Activated T-helper 9 cell treated with anti-CD3 and anti-CD28 coated beads, Interleukin-2, amount 50 U/mL, for 16 hours (primary cell): ENCODE measurements around the gene RFESD.
"Not testable (repeated sequence)": the region's sequence is repeated elsewhere in the genome, so short reads cannot be mapped to it uniquely, and the experiment has no call there.

ENCODE experiments used
- DNase-seq: peaks from one replicate; pipeline ENCODE4 v3.0.0-alpha.2; 2020; ENCODE audit warnings: low read depth

Gene RFESD

GRCh38 chr5:95664204-95664786 is 17.7 kb downstream of the RFESD start:
- no peak for DNase-seq

- DNase-seq = no peak
Measured at GRCh38 chr5:95667061-95667618, 20.6 kb downstream of the RFESD start.

GRCh38 chr5:95667678-95668077 is 21.1 kb downstream of the RFESD start:
- no peak for DNase-seq

GRCh38 chr5:95668216-95668615 is 21.6 kb downstream of the RFESD start:
- no peak for DNase-seq

- no peak for DNase-seq
Measured at GRCh38 chr5:95668728-95669127, 22.2 kb downstream of the RFESD start.

- no peak for DNase-seq
Measured at GRCh38 chr5:95669540-95669939, 23.0 kb downstream of the RFESD start.

GRCh38 chr5:95669985-95670384 is 23.4 kb downstream of the RFESD start:
- DNase-seq = no peak

- DNase-seq = no peak
Measured at GRCh38 chr5:95670568-95670967, 24.0 kb downstream of the RFESD start.

- DNase-seq = no peak
Measured at GRCh38 chr5:95671826-95672225, 25.2 kb downstream of the RFESD start.

GRCh38 chr5:95672641-95673040 is 26.1 kb downstream of the RFESD start:
- no peak for DNase-seq

GRCh38 chr5:95673081-95673480 is 26.5 kb downstream of the RFESD start:
- DNase-seq = no peak

- DNase-seq = no peak
Measured at GRCh38 chr5:95682891-95683290, 36.3 kb downstream of the RFESD start, which contains the start of gene SPATA9. TSS of gene SPATA9 (minus strand) at chr5:95682991. CDS start at chr5:95682854, 137 bp downstream.

GRCh38 chr5:95684361-95684760 is 37.8 kb downstream of the RFESD start:
- DNase-seq = no peak

- no peak for DNase-seq
Measured at GRCh38 chr5:95686651-95687050, 40.1 kb downstream of the RFESD start.

GRCh38 chr5:95689680-95690079 is 43.1 kb downstream of the RFESD start:
- no peak for DNase-seq

- no peak for DNase-seq
Measured at GRCh38 chr5:95690333-95690732, 43.8 kb downstream of the RFESD start.

GRCh38 chr5:95697781-95698681 is 51.5 kb downstream of the RFESD start:
- DNase-seq = no peak

GRCh38 chr5:95699337-95699736 is 52.8 kb downstream of the RFESD start:
- DNase-seq = no peak

- no peak for DNase-seq
Measured at GRCh38 chr5:95701074-95701473, 54.5 kb downstream of the RFESD start.

- no peak for DNase-seq
Measured at GRCh38 chr5:95704150-95704549, 57.6 kb downstream of the RFESD start.

- not testable (repeated sequence) for DNase-seq
Measured at GRCh38 chr5:95706196-95706595, 59.6 kb downstream of the RFESD start.

- no peak for DNase-seq
Measured at GRCh38 chr5:95707055-95707454, 60.5 kb downstream of the RFESD start.
